CD4-positive, alpha-beta T cell treated with Interleukin-15 for 1 hour (primary cell): ENCODE measurements around the gene TADA2A.

Source experiments
- DNase-seq: peaks from one replicate; pipeline ENCODE4 v3.0.0-alpha.2; 2020

The TADA2A gene

GRCh38 chr17:37466471-37466870, 59.8 kb downstream of the TADA2A start:
- no peak for DNase-seq

- no peak for DNase-seq
Observed at GRCh38 chr17:37470181-37470580, 63.5 kb downstream of the TADA2A start.

- DNase-seq = no peak
Observed at GRCh38 chr17:37475731-37476420, 69.2 kb downstream of the TADA2A start.

GRCh38 chr17:37476431-37477120, 69.9 kb downstream of the TADA2A start:
- no peak for DNase-seq

- no peak for DNase-seq
Observed at GRCh38 chr17:37478187-37478586, 71.5 kb downstream of the TADA2A start.

- DNase-seq = no peak
Observed at GRCh38 chr17:37479025-37479424, 72.3 kb downstream of the TADA2A start.

GRCh38 chr17:37480427-37480826, 73.7 kb downstream of the TADA2A start:
- no peak for DNase-seq

GRCh38 chr17:37481001-37481665, 74.4 kb downstream of the TADA2A start:
- DNase-seq = no peak

- no peak for DNase-seq
Observed at GRCh38 chr17:37483311-37484039, 76.8 kb downstream of the TADA2A start.

GRCh38 chr17:37485938-37486570, 79.4 kb downstream of the TADA2A start:
- no peak for DNase-seq

GRCh38 chr17:37488009-37488604, 81.4 kb downstream of the TADA2A start:
- no peak for DNase-seq

- DNase-seq = peak; percentile 41
Observed at GRCh38 chr17:37488607-37489196, 82.0 kb downstream of the TADA2A start.

GRCh38 chr17:37489197-37490001, 82.7 kb downstream of the TADA2A start, which contains the start of gene DUSP14:
DUSP14 (plus strand) TSS chr17:37489891; CDS start chr17:37512273, 22,382 bp downstream.
- peak; percentile 83 for DNase-seq

GRCh38 chr17:37490022-37490587, 83.4 kb downstream of the TADA2A start:
- DNase-seq = peak; percentile 56

GRCh38 chr17:37490638-37491614, 84.2 kb downstream of the TADA2A start:
- no peak for DNase-seq

- no peak for DNase-seq
Observed at GRCh38 chr17:37492167-37492566, 85.5 kb downstream of the TADA2A start.

GRCh38 chr17:37493249-37494027, 86.8 kb downstream of the TADA2A start:
- no peak for DNase-seq

GRCh38 chr17:37494401-37494831, 87.7 kb downstream of the TADA2A start:
- no peak for DNase-seq
